ENCODE data around the gene DLG1.
A peak's percentile ranks its signal among the peaks of the same experiment; 100 is the strongest.

DLG1 gene

DNA sequence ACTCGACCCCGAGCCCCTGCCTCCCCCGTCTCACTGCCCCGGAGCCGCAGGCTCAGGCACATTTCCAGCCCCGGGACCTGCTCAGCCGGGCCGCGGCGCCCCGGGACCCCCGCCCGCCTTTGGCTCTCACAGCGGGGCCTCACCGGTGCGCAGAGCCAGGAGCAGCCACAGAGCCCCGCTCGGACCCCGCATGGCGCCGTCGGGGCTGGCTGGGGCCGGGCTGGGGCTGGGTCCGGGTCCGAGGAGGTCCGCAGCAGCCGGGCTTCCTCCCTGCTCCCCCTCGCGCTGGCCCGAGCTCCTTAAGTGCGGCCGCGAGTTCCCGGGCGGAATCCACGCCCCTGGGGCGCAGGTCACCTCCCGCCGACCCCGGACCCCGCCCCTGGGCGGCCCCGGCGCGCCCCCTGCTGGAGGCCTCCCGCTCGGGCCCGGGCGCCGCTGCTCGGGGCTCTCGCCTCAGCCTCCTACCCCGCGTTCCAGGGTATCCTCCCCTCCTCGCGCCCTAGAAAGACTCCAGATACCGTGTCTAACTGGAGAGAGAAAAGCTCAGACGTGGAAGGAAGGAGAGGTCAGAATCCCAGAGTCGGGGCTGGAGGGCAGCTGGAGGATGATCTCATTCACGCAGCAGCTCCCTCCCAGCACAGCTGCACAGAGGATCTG, 268.8 kb downstream of the DLG1 start, which contains the start of gene MELTF:
TSS of gene MELTF (minus strand) at position 307 of the 657 bp plus-strand sequence. CDS start at position 192, 115 bp downstream.
- DNase-seq (ENCODE audit: low spot score), result peak; percentile 95

GRCh38 chr3:197028728-197029510, 269.5 kb downstream of the DLG1 start:
- no peak for DNase-seq (ENCODE audit: low spot score)

DNA sequence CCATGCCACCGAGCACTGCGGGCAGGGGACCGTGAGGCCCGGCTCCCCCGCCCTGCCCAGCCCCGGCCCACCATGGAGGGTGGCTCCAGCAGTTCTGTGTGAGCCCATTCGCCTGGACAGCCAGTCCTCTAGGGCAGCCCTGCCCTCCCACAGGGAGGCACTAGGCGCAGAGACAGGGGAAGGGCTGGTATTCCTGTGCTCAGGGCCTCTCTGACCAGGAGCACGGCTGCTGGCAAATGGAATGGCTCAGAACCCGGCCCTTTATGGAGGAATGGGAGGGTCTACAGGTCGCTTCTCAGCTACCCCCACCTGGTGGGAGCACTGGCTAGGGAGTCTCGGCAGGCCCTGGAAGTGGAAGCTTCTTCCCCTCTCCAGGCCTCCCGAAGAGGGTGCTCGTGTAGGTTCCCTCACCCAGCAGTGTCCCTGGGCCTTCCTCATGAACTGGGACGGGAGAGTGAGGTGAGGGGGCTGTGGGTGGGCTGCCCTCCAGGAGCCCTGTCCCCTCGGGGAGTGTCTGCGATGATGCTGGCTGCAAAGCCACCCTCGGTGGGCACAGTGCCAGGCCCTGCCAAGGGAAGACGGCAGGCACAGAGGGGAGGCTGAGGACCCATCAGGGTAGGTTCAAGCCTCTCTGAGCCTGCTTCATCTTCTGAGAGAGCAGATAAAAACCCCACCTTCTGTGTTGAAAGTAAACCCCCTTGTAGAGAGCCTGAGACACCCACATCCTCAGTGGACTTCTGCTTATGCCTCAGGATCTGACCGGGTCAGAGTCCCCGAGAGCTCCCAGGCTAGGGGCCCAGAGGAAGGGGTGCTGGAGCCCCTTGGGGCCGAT, 270.3 kb downstream of the DLG1 start:
- no peak for DNase-seq (ENCODE audit: low spot score)

- DNase-seq (ENCODE audit: low spot score), result peak; percentile 17
Observed at GRCh38 chr3:197027151-197027895, 271.1 kb downstream of the DLG1 start.

DNA sequence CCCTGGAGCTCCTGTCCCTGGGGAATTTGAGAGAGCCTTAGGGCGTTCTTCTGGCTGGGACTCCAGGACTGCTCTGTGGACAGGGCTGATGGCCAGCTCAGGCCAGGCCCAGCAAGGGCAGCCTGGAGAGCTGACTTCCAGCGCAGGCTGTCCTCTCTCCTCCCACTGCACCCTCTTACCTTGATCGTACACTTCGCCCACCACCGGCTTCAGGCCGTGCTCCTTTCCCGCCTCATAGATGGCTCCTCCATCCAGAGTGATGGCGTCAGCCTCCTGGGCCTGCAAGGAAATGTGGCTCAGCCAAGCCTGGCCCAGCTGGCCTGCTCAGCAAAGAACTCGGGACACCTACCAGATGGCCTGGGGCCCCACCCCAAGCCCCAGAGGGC, 271.9 kb downstream of the DLG1 start:
- peak; percentile 5 for DNase-seq (ENCODE audit: low spot score)

DNA sequence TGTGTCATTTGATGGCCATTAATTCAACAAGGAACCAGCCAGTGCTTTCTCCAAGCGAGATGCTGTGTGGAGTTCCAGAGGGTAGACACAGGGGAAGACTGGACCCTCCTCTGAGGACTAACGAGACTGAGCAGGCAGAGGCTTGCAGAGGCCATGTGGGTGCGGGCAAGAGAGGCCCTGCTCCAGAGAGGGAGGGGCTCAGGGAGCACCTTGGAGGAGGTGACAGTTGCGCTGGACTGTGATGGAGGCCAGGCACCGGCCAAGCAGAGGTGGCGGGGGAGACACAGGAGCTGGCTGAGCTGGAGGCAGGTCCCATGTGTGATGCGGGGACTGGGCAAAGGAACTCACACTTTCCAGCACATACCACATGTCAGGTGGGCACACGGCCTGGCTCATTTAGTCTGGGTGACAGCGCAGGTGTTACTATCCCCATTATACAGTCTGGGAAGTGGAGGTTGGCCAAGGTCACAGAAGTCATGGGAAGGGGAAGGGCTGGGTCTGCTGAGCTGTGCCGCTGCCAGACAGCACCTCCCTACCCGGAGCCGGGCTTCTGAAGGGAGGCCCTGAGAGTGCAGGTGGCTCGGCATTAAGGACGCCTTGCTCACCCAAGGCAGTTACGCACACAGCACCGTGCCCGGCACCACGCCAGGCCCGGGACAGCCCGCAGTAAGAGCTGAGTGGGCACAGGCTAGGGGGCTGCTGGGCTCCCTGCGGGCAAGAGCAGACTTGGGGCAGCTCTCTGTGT, 272.5 kb downstream of the DLG1 start:
- DNase-seq (ENCODE audit: low spot score), result peak; percentile 6

GRCh38 chr3:197024881-197025735, 273.3 kb downstream of the DLG1 start:
- peak; percentile 2 for DNase-seq (ENCODE audit: low spot score)

DNA sequence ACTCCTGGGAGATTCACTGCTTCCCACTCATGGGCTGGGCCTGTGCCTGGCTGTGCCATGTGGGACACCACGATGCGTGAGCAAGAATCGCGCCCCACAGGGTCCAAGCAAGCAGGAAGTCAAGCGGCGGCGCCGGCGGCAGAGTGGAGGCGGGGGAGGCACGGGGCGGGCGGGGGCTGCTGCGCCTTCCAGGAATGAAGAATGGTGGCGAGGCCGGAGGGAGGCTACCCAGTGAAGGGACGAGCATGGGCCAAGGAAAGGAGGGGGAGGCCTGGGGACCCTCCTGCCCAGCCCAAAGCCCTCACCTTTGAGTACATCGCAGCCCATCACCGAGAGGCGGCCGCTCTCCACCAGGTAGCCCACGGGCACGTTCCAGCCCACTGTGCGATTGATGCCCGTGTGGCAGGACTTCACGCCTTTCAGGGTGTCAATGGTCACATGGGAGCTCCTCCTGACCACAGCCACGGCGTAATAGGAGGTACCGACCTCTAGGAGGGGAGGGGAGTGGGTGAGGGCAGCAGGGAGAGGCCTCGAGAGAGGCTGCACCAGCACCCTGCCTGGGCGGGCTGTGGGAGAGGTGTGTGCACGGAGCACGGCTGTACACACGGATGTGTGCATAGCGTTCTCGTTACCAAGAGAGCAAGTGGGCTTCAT, 274.3 kb downstream of the DLG1 start:
- DNase-seq (ENCODE audit: low spot score), result peak; percentile 6

- DNase-seq (ENCODE audit: low spot score), result no peak
Observed at GRCh38 chr3:197023241-197023997, 275.0 kb downstream of the DLG1 start.

GRCh38 chr3:197022405-197023231, 275.8 kb downstream of the DLG1 start:
- DNase-seq (ENCODE audit: low spot score), result peak; percentile 3

DNA sequence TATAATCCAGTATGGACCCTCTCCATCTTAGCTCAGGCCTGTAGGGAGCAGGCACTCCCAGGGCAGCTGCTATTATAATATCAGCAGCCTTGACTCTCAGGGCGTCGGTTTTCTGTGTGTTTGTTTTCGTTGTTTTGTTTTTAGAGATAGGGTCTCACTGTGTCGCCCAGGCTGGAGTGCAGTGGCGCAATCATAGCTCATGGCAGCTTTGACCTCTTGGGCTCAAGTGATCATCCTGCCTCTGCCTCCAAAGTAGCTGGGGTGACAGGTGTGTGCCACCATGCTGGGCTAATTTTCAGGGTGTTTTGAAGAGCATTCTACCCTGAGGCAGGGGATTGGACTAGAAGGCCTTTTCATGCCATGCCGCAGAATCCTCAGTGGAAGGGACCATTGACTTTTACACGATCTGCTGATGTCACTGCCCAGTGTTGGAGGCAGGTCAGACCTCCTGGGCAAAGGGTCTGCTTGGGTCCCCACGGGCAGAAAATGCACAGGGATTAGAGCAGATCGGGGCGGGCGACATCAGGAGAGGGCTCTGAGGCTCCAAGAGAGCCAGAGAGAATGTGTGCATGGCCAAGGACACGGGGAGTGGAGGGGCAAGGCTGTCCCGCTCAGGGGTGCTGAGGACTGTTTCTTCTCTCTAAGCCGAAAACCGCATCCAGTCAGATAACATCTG, 276.5 kb downstream of the DLG1 start:
- DNase-seq (ENCODE audit: low spot score), result peak; percentile 6

- no peak for DNase-seq (ENCODE audit: low spot score)
Observed at GRCh38 chr3:197021231-197021630, 277.2 kb downstream of the DLG1 start.

DNA sequence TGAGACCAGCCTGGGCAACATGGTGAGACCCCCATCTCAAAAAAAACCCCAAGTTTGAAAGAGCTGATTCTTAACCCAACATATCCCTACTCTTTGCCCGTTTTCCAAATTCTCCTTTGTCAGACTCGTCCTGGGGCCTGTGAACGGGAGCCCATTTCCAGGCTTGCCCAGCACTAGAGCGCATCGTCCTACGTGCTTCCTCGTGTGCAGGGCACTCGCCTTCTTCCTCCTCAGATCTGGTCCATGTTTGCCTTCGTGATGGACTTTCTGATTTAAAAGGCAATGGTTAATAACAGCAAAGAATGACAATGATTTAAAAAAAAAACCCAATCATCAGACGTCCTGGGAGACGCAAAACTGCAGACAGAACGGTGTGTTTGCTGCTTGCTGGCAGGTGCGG, 278.9 kb downstream of the DLG1 start:
- no peak for DNase-seq (ENCODE audit: low spot score)

DNA sequence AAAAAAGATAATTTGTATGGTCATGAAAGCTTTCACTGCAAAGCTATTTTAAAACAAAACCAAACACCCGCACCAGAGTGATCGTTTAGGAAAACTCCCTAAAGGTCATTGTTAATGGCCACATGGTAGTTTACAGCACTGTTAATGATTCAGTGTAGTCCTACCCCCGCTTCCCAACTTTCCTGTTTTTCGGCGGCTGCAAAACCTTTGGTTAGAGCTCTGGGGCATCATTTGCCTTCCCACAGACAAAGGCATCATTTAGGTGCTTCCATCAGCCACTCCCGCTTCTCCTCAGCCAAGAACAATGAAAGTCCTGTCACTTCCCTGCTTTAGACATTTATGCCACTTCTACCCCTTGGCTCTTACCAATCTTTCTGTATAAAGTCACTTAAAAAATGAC, 279.4 kb downstream of the DLG1 start:
- DNase-seq (ENCODE audit: low spot score), result no peak

DNA sequence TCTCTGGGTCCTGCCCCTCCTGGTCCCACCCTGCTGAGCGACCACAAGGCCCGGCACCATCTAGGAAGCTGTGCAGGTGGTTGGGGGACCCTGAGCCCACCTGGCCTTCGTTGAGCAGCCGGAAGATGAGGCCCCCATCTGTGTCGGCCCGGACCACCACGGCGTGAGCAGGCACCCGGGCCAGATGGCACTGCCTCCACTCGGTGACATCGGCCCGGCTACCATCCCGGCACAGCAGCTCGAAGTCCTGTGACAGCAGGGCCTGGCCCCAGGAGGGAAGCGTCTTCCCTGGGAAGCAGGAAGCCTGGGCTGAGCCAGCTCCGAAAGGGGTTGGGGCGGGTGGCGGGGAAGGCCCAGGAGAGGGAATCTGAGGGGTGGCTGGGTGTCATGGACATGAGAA, 281.4 kb downstream of the DLG1 start:
- DNase-seq (ENCODE audit: low spot score), result no peak

DNA sequence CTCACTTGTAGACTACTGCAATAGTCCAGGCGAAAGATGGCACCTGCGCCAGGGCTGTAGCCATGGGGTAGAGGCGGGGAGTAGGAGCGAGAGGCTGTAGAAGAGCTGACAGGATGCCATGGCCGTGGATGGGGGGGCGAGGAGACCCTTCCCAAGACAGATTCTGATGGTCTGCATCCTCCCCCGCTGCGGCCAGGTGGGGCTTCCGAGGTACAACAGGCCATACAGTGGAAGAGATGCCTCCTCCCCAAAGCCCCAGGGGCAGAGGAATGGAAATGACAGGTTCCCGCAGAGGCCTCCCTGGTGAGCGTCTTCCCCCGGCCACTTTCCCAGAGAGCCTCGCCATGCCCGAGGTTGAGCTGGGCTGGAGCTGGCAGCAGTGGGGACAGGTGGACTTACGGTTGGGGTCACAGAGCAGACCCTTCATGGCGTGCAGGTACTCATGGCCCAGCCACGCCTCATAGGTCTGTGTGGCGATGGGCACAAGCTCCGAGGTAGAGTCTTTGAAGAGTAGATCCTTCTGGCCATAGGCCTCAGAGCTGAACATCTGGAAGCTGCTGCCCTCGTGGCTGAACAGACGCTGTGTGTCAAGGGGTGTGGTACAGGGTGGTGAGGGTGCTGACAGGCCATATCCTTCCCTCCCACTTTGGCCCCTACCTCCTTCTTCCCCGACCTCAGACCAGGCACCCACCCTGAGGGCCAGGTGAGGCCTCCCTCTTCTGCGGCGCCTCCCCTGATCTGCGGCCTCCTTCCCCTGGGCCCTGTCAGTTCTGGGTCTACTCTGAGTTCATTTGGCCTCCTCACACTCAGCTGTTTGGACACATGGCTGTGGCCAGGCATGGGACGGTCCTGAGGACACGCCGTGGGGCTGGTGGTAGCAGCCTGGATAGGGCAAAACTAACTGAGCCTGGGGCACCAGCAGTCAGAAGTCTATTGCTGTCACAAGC, 282.3 kb downstream of the DLG1 start:
- DNase-seq (ENCODE audit: low spot score), result no peak

Measured in HuH-7.5 (cell line).